ENCODE data around the gene C9orf57.
"Not testable (repeated sequence)": the region's sequence is repeated elsewhere in the genome, so short reads cannot be mapped to it uniquely, and the experiment has no call there.

Gene C9orf57

GRCh38 chr9:72025906-72026305 is 34.5 kb downstream of the C9orf57 start:
- DNase-seq = no peak

GRCh38 chr9:72023596-72023995 is 36.8 kb downstream of the C9orf57 start:
- DNase-seq = no peak

- DNase-seq = no peak
Measured at GRCh38 chr9:72022841-72023240, 37.6 kb downstream of the C9orf57 start.

GRCh38 chr9:72013292-72013760 is 47.1 kb downstream of the C9orf57 start:
- no peak for DNase-seq

GRCh38 chr9:72012646-72013045 is 47.8 kb downstream of the C9orf57 start:
- DNase-seq = no peak

- DNase-seq = not testable (repeated sequence)
Measured at GRCh38 chr9:72007726-72008125, 52.7 kb downstream of the C9orf57 start.

- DNase-seq = no peak
Measured at GRCh38 chr9:72006501-72006900, 53.9 kb downstream of the C9orf57 start.

GRCh38 chr9:72005451-72005850 is 55.0 kb downstream of the C9orf57 start:
- no peak for DNase-seq
